Spleen (tissue), 13 donors: Measurements from ENCODE around the gene GNG10. TPM values are rescaled to one million over a fixed set of nuclear protein-coding genes. Genes with fewer than 3 reads are reported as not detected.
"Not testable (repeated sequence)": the region's sequence is repeated elsewhere in the genome, so short reads cannot be mapped to it uniquely, and the experiment has no call there.

ENCODE experiments used
- DNase-seq: peaks from one replicate; pipeline ENCODE4 v3.0.0-alpha.2; 2020
- H3K27ac ChIP-seq, 8 donors: fragments of 200-600 bp; sonication (generic) in 7 of 8; 1 replicate in 4 of 8; 2 replicates in 4 of 8; pipeline versions ENCODE4 v1.5.0 to v1.8.0; 2016 to 2021; ENCODE audit warnings: inconsistent platforms in 4 of 8, mild to moderate bottlenecking in 4 of 8, moderate library complexity in 1 of 8
- H3K27me3 ChIP-seq, 7 donors: fragments of 200-600 bp; sonication (generic) in 6 of 7; replicated peaks in 1 of 7; 1 replicate in 4 of 7; 2 replicates in 3 of 7; pipeline versions ENCODE4 v1.5.0 to v1.8.0; 2016 to 2021; ENCODE audit warnings: inconsistent platforms in 3 of 7, mild to moderate bottlenecking in 1 of 7
- H3K36me3 ChIP-seq, 6 donors: fragments of 200-600 bp; sonication (generic) in 5 of 6; 1 replicate in 4 of 6; 2 replicates in 2 of 6; pipeline versions ENCODE4 v1.5.0 to v1.8.0; 2016 to 2021; ENCODE audit warnings: inconsistent platforms in 2 of 6
- H3K4me1 ChIP-seq, 6 donors: fragments of 200-600 bp; sonication (generic) in 5 of 6; 1 replicate in 3 of 6; 2 replicates in 3 of 6; pipeline versions ENCODE4 v1.5.0 to v1.8.0; 2016 to 2021; ENCODE audit warnings: inconsistent platforms in 3 of 6
- H3K4me3 ChIP-seq, 8 donors: fragments of 200-600 bp; sonication (generic) in 7 of 8; 1 replicate in 4 of 8; 2 replicates in 4 of 8; pipeline versions ENCODE4 v1.5.0 to v1.8.0; 2016 to 2021; ENCODE audit warnings: inconsistent platforms in 4 of 8, mild to moderate bottlenecking in 4 of 8, moderate library complexity in 2 of 8
- H3K9me3 ChIP-seq, 8 donors: fragments of 200-600 bp; sonication (generic) in 7 of 8; 1 replicate in 4 of 8; 2 replicates in 4 of 8; pipeline versions ENCODE4 v1.5.0 to v1.8.0; 2016 to 2021; ENCODE audit warnings: inconsistent platforms in 4 of 8
- CTCF ChIP-seq, 11 experiments: fragments of 200-600 bp in 7 of 11; fragments of 450-650 bp in 4 of 11; sonication (generic) in 4 of 11; IDR thresholded peaks in 8 of 11; conservative IDR thresholded peaks in 3 of 11; 1 replicate in 7 of 11; 2 replicates in 4 of 11; pipeline versions ENCODE4 v1.4.0 to v1.8.0; 2016 to 2021; ENCODE audit warnings: antibody characterized with exemption in 11 of 11, inconsistent platforms in 4 of 11, mild to moderate bottlenecking in 1 of 11
- POLR2A ChIP-seq, 3 donors: fragments of 450-650 bp; IDR thresholded peaks; one replicate each; pipeline ENCODE4 v1.5.1; 2017; ENCODE audit warnings: antibody characterized with exemption in 3 of 3, mild to moderate bottlenecking in 1 of 3
- POLR2AphosphoS5 ChIP-seq, 3 donors: sonication (generic); formaldehyde crosslinking; IDR thresholded peaks; one replicate each; pipeline ENCODE4 v1.5.1; 2017; ENCODE audit warnings: antibody characterized with exemption in 3 of 3
- WGBS, 5 donors: extraction: QIAGEN DNeasy Blood & Tissue Kit in 3 of 5; methylation state at CpG; one replicate each; pipeline versions ENCODE4 v1.1.5 to v1.1.7; 2013 to 2018; 5-methylcytosine and 5-hydroxymethylcytosine counted together
- intact Hi-C: fragments of 100-400 bp; cut with DNase I; formaldehyde crosslinking; loops from one replicate; pipeline ENCODE4 v1.15.0; 2023; ENCODE audit warnings: low total_unique reads
- long read RNA-seq, 2 donors: transcript quantifications; one replicate each; lab custom pipeline, GENCODE V29; 2026
- polyA plus RNA-seq, 3 donors: library from polyadenylated mRNA; stranded (reverse); fragments of 200-250 nt; gene quantifications; one replicate each; pipeline ENCODE4 v1.2.1, GENCODE V29; 2013
- total RNA-seq, 7 donors: library from RNA; depleted of rRNA in 3 of 7; stranded (reverse); fragments of >200 nt in 3 of 7; fragmentation: NEBNext Ultra II Directional in 4 of 7; extraction: Animal tissue kit (Norgen Biotek cat#: 25700) in 4 of 7; gene quantifications; one replicate each; pipeline versions ENCODE4 v1.1.0 to v1.2.1, GENCODE V29; 2016 to 2021
- donor health status: healthy with polysubstance abuse.
- donor health status: DM: no; HTN: no; CAD: no; lungs with moderate emphysema.
- donor health status: DM: no; HTN: no; CAD: no.
- donor health status: Bipolar disorder and iron deficiency.
- donor health status: healthy.
- donor health status: DM: no; HTN: no; CAD: no.
- donor health status: DM: yes; HTN: yes; CAD: no.

GNG10 gene
- total RNA-seq (100 to 1,000 TPM in 1 of 7 donors, 10 to 100 TPM in 6; 34.5 to 141 (median 59.5) TPM), polyA plus RNA-seq (10 to 100 TPM; 34.0 to 63.6 (median 45.7) TPM)
- long read RNA-seq, donor 1, transcript GNG10-201 (3 exons, 1,491 nt), result major isoform, 23 of 23 reads
- long read RNA-seq, donor 1, partial matches to known transcripts, result 0 of 23 reads
- long read RNA-seq, donor 1, other reads (novel, unspliced or antisense), result 0 of 23 reads
- long read RNA-seq, donor 2, transcript GNG10-201 (3 exons, 1,491 nt), result major isoform, 25 of 25 reads
- long read RNA-seq, donor 2, partial matches to known transcripts, result 0 of 25 reads
- long read RNA-seq, donor 2, other reads (novel, unspliced or antisense), result 0 of 25 reads

GRCh38 chr9:111661150-111661801 lies at the start of gene GNG10:
TSS of gene GNG10 (plus strand) at chr9:111661605. CDS start at chr9:111661635, 30 bp downstream.
- Histone ChIP-seq H3K36me3 (peaks cover 0 to 17% (median 0%) of the 10 kb centered on the region in 6 donors), H3K4me3 (peak within 1 kb of the TSS; percentile 67 to 97 (median 80)), H3K4me1 (peaks cover 13 to 48% (median 23%) of the 10 kb centered on the region in 6 donors), H3K9me3 (no peaks in the 10 kb centered on the region), H3K27me3 (no peaks in the 10 kb centered on the region), H3K27ac (peak within 1 kb of the TSS; percentile 72 to 97 (median 90))
- intact Hi-C loops, result no loop called here
- peak; percentile 95 for DNase-seq
- TF ChIP-seq POLR2A (IDR thresholded peaks at IDR 0.05) (no peak), POLR2AphosphoS5 (IDR thresholded peaks at IDR 0.05) (peak; percentile 48 to 84 (median 69)), CTCF (IDR thresholded peaks at IDR 0.05 in 8 of 11, conservative IDR thresholded peaks at IDR 0.05 in 3 of 11) (no peak)
- WGBS, 5 donors, result 0 to 1% (median 1%) methylated on average over 32 to 61 of the region's 61 CpGs

GRCh38 chr9:111613436-111614040 lies 47.9 kb upstream of the GNG10 start:
- Histone ChIP-seq H3K4me1 (no peaks in the 10 kb centered on the region), H3K27me3 (peaks cover 0 to 37% (median 0%) of the 10 kb centered on the region in 7 donors), H3K36me3 (no peaks in the 10 kb centered on the region), H3K4me3 (no peak overlapping the region), H3K27ac (no peak overlapping the region), H3K9me3 (no peaks in the 10 kb centered on the region)
- intact Hi-C loops, result no loop called here
- TF ChIP-seq POLR2A (IDR thresholded peaks at IDR 0.05) (no peak), POLR2AphosphoS5 (IDR thresholded peaks at IDR 0.05) (no peak), CTCF (IDR thresholded peaks at IDR 0.05 in 8 of 11, conservative IDR thresholded peaks at IDR 0.05 in 3 of 11) (no peak)
- DNase-seq, result no peak
- WGBS, 5 donors, result 47 to 82% (median 64%) methylated on average over 4 of the region's 4 CpGs

- Histone ChIP-seq H3K4me3 (no peak overlapping the region), H3K4me1 (no peaks in the 10 kb centered on the region), H3K9me3 (no peaks in the 10 kb centered on the region), H3K36me3 (no peaks in the 10 kb centered on the region), H3K27ac (no peak overlapping the region), H3K27me3 (peaks cover 0 to 28% (median 0%) of the 10 kb centered on the region in 7 donors)
- DNase-seq, result no peak
- no peak for TF ChIP-seq CTCF (IDR thresholded peaks at IDR 0.05 in 8 of 11, conservative IDR thresholded peaks at IDR 0.05 in 3 of 11)
- TF ChIP-seq POLR2A (IDR thresholded peaks at IDR 0.05), result no peak
- TF ChIP-seq POLR2AphosphoS5 (IDR thresholded peaks at IDR 0.05), result no peak
- WGBS, 5 donors, result 62 to 83% (median 75%) methylated on average over 3 of the region's 3 CpGs
- intact Hi-C loops, result no loop called here
Observed at GRCh38 chr9:111615928-111616327, 45.5 kb upstream of the GNG10 start.

- H3K27ac ChIP-seq, DNase-seq: not testable (repeated sequence)
- WGBS, 5 donors, result 94 to 99% (median 96%) methylated on average over 14 to 29 of the region's 29 CpGs
Observed at GRCh38 chr9:111617349-111617748, 44.1 kb upstream of the GNG10 start.

More at GRCh38 chr9:111617349-111617748, 44.1 kb upstream of the GNG10 start:
- H3K4me3 ChIP-seq, intact Hi-C loops, H3K9me3 ChIP-seq, H3K36me3 ChIP-seq, H3K4me1 ChIP-seq: not testable (repeated sequence)
- H3K27me3 ChIP-seq, result peaks cover 0 to 36% (median 0%) of the 10 kb centered on the region in 7 donors
